ENCODE data around the gene ZNF724.

- TF ChIP-seq CTCF (IDR thresholded peaks at IDR 0.05) (no peak), POLR2A (IDR thresholded peaks at IDR 0.05) (no peak), EP300 (IDR thresholded peaks at IDR 0.05) (no peak)
Measured at GRCh38 chr19:23203841-23204344, 46.3 kb downstream of the ZNF724 start.

Data from tibial nerve (tissue), 4 donors.